ENCODE measurements around the gene TEX261. TPM values are rescaled to one million over a fixed set of nuclear protein-coding genes. Genes with fewer than 3 reads are reported as not detected.

TEX261 gene
- total and polyA plus RNA-seq, 2 donors from 2014 or later: 35.9 to 56.1 TPM

DNA sequence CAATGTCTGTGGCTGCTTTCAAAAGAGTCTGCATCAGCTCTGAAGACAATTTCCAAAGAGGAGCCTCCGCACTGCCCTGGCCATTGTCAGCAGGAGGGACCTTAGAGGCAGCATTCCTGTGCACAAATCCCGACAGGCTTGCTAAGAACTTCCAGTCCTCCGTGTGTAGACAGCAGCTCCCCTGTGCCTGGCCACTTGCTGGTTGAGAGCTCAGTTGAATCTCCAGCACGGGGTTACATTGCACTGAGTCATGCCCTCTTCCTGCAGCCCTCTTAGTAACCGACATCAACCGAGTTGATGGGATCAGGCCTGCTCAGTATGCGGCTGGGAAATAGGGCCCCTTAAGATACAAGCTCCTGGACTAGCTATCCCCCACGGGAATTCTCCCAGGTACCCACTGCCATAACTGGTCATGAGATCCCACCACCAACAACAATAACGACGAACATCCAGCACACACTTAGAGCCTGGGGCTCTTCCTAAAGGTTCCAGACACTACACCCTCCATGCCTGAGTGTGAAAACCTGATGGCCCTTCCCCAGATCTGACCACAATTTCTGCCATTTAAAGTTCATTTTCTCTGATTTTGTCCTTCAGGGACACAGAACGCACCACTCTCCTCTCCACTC lies 47.0 kb downstream of the TEX261 start:
- Histone ChIP-seq H3K4me1 (ENCODE audit: control insufficient read depth in 2 of 3, insufficient read depth in 2 of 3, low read depth in 1 of 3, low read length in 3 of 3) (peaks cover 0 to 9% (median 0%) of the 10 kb centered on the region in 3 donors), H3K9ac (ENCODE audit: low read length in 3 of 3) (no peak overlapping the region), H3K27me3 (ENCODE audit: control insufficient read depth, insufficient read depth, low read length) (peaks cover 23% of the 10 kb centered on the region), H3K4me3 (ENCODE audit: low read length in 3 of 3) (no peak overlapping the region), H3K36me3 (ENCODE audit: control insufficient read depth in 2 of 3, insufficient read depth in 3 of 3, low read length in 3 of 3) (no peaks in the 10 kb centered on the region), H3K27ac (ENCODE audit: low read depth in 2 of 2, low read length in 2 of 2) (no peak overlapping the region), H3K9me3 (ENCODE audit: control insufficient read depth in 2 of 3, insufficient read depth in 1 of 3, low read length in 3 of 3) (no peaks in the 10 kb centered on the region)
- TF ChIP-seq, protein P1, sequence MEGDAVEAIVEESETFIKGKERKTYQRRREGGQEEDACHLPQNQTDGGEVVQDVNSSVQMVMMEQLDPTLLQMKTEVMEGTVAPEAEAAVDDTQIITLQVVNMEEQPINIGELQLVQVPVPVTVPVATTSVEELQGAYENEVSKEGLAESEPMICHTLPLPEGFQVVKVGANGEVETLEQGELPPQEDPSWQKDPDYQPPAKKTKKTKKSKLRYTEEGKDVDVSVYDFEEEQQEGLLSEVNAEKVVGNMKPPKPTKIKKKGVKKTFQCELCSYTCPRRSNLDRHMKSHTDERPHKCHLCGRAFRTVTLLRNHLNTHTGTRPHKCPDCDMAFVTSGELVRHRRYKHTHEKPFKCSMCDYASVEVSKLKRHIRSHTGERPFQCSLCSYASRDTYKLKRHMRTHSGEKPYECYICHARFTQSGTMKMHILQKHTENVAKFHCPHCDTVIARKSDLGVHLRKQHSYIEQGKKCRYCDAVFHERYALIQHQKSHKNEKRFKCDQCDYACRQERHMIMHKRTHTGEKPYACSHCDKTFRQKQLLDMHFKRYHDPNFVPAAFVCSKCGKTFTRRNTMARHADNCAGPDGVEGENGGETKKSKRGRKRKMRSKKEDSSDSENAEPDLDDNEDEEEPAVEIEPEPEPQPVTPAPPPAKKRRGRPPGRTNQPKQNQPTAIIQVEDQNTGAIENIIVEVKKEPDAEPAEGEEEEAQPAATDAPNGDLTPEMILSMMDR (IDR thresholded peaks at IDR 0.05; ENCODE audit: borderline replicate concordance, extremely low read depth, insufficient read depth): no peak
- no peak for DNase-seq
- intact Hi-C loops (cut with DNase I): loop anchor here (5.0 kb wide), 1 partner anchor 75 kb away; no protein-coding TSS in a partner anchor
- FAIRE-seq: no peak

DNA sequence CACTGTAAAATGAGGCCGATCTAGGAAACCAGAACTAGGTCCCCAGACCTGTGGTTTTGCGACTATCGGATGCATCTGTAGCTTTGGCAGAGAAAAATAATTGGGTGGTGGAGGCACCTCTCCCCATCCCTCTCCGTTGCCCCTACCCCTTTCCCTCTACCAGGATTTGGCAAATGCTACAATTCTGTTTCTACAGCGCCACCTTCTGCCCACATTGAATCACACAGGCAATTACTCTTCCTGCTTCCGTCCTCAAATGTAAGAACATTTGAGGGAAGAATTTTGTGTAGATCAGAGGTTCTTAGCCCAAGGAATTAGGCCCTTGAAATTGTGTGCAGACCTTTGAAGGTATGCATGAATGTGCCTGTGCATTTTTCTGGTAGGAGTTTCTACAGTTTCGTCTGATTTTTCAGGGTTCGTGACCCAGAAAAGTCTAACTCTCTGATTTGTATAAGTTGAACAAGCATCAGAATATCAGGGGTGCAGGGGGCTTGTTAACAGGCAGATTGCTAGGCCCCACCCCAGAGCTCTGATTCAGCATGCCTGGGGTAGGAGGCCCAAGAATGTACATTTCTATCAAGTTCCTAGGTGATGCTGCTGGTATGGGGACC lies 47.7 kb downstream of the TEX261 start:
- intact Hi-C loops (cut with DNase I): loop anchor here (5.0 kb wide), 1 partner anchor 75 kb away; no protein-coding TSS in a partner anchor
- H3K9ac ChIP-seq (ENCODE audit: low read length in 3 of 3): no peak overlapping the region
- no peak overlapping the region for H3K4me3 ChIP-seq (ENCODE audit: low read length in 3 of 3)
- DNase-seq (peak in 3 of 5 donors; percentile 75 to 88 (median 78)), FAIRE-seq (no peak)
- TF ChIP-seq, protein P1 (IDR thresholded peaks at IDR 0.05; ENCODE audit: borderline replicate concordance, extremely low read depth, insufficient read depth): peak; percentile 83
- H3K4me1 ChIP-seq (ENCODE audit: control insufficient read depth in 2 of 3, insufficient read depth in 2 of 3, low read depth in 1 of 3, low read length in 3 of 3): peaks cover 0 to 9% (median 0%) of the 10 kb centered on the region in 3 donors
- H3K27ac ChIP-seq (ENCODE audit: low read depth in 2 of 2, low read length in 2 of 2): no peak overlapping the region
- peaks cover 22% of the 10 kb centered on the region for H3K27me3 ChIP-seq (ENCODE audit: control insufficient read depth, insufficient read depth, low read length)
- no peaks in the 10 kb centered on the region for H3K9me3 ChIP-seq (ENCODE audit: control insufficient read depth in 2 of 3, insufficient read depth in 1 of 3, low read length in 3 of 3)
- H3K36me3 ChIP-seq (ENCODE audit: control insufficient read depth in 2 of 3, insufficient read depth in 3 of 3, low read length in 3 of 3): no peaks in the 10 kb centered on the region

DNA sequence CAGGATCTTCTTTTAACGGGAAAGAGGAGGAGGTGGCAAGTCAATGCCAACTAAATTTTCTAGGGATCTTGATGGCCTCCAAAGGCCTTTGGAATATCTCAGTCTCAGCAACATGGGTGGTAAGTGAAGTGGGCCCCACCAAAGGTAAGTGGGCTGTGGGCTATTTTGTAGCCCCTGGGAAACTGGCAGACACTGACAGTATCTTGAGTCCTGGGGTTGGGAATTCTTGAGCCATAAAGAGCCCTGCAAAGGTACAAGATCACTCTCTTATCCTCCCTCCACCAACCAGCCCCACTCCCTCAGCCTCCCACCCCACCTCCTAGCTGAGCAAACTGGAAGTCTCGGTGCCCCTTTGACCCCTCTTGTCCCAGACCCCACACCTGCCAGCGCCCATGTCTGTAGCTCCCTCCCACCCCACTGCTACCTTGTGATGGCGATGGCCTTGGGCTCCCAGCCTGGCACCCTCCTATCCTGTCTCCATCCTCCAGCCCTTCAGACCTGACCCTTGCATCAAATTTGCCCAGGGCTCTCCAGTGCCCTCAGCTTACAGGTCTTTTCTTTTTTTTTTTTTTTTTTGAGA lies 50.5 kb downstream of the TEX261 start:
- no peak for DNase-seq
- intact Hi-C loops (cut with DNase I): no loop called here
- H3K4me3 ChIP-seq (ENCODE audit: low read length in 3 of 3): no peak overlapping the region
- TF ChIP-seq, protein P1 (IDR thresholded peaks at IDR 0.05; ENCODE audit: borderline replicate concordance, extremely low read depth, insufficient read depth): no peak
- H3K9me3 ChIP-seq (ENCODE audit: control insufficient read depth in 2 of 3, insufficient read depth in 1 of 3, low read length in 3 of 3): no peaks in the 10 kb centered on the region
- H3K36me3 ChIP-seq (ENCODE audit: control insufficient read depth in 2 of 3, insufficient read depth in 3 of 3, low read length in 3 of 3): no peaks in the 10 kb centered on the region
- H3K27me3 ChIP-seq (ENCODE audit: control insufficient read depth, insufficient read depth, low read length): peaks cover 18% of the 10 kb centered on the region
- no peak overlapping the region for H3K27ac ChIP-seq (ENCODE audit: low read depth in 2 of 2, low read length in 2 of 2)
- no peak overlapping the region for H3K9ac ChIP-seq (ENCODE audit: low read length in 3 of 3)
- no peak for FAIRE-seq
- H3K4me1 ChIP-seq (ENCODE audit: control insufficient read depth in 2 of 3, insufficient read depth in 2 of 3, low read depth in 1 of 3, low read length in 3 of 3): peaks cover 0 to 9% (median 0%) of the 10 kb centered on the region in 3 donors

Data from kidney (tissue), 14 donors.